ENCODE measurements around the gene STK39.

DNA sequence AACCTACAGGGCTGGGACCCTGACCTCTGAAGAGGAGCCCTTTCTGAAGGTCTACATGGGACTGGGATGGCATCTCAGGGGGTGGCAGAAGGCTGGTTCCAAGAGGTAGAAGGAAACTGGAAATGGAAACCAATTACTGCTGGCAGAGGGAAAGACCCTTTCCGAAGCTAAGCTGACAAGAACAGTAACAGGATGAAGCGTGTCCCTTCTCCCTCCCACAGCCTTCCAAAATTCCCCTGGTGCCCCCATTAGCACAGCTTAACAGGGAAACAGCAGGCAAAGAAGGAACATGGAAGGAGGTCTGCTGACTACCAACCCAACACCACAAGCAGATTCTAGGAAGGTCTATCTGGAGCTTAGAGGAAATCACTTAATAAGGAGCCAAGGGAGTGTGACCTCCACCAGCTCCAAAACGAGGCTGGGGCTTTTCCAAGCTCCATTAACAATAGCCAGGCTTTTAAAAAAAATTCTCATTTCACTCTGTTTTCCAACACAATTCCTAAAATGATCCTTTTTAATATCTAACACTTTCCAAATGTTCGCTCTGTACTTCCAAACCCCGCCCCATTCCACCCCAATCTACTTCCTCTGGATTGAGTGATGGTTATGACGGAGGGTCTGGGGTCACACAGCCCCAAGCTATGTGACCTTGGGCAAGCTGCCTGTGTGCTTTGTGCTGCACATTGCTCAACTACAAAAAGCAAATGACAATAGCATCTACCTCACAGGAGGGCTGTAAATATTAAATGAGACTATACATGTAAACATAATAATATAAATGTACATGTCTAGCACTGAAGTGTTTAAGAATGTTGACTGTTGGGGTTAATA lies 55.2 kb downstream of the STK39 start:
- TF ChIP-seq CTCF (IDR thresholded peaks at IDR 0.05) (no peak), POLR2A (IDR thresholded peaks at IDR 0.05) (no peak)
